Left ventricle myocardium inferior (tissue), 1 donor: ENCODE measurements around the gene ASPDH. TPM values are rescaled to one million over a fixed set of nuclear protein-coding genes. Genes with fewer than 3 reads are reported as not detected.

Source experiments
- DNase-seq: peaks from one replicate; pipeline ENCODE4 v3.0.0-alpha.2; 2020
- H3K27ac ChIP-seq: fragments of 200-600 bp; replicated peaks from 2 replicates; pipeline ENCODE4 v1.8.0; 2021
- H3K27me3 ChIP-seq: fragments of 200-600 bp; 2 replicates; pipeline ENCODE4 v1.8.0; 2021; ENCODE audit warnings: low read depth
- H3K36me3 ChIP-seq: fragments of 200-600 bp; 2 replicates; pipeline ENCODE4 v1.8.0; 2021
- H3K4me1 ChIP-seq: fragments of 200-600 bp; 2 replicates; pipeline ENCODE4 v1.8.0; 2021
- H3K4me3 ChIP-seq: fragments of 200-600 bp; 2 replicates; pipeline ENCODE4 v1.8.0; 2021; ENCODE audit warnings: mild to moderate bottlenecking, moderate library complexity
- H3K9me3 ChIP-seq: fragments of 200-600 bp; replicated peaks from 2 replicates; pipeline ENCODE4 v1.8.0; 2021
- CTCF ChIP-seq: fragments of 200-600 bp; IDR thresholded peaks from 2 replicates; pipeline ENCODE4 v1.8.0; 2021; ENCODE audit warnings: antibody characterized with exemption, mild to moderate bottlenecking, borderline replicate concordance
- intact Hi-C: fragments of 100-400 bp; cut with micrococcal nuclease; formaldehyde crosslinking; loops from one replicate; pipeline ENCODE4 v1.11.0; 2022
- total RNA-seq: library from RNA; stranded (reverse); fragmentation: NEBNext Ultra II Directional; extraction: Animal tissue kit (Norgen Biotek cat#: 25700); gene quantifications from one replicate; pipeline ENCODE4 v1.2.1, GENCODE V29; 2021
- donor health status: DM: no; HTN: yes; CAD: no; lungs with severe emphysema.

ASPDH gene
- total RNA-seq, 1 donor from 2014 or later, result not detected

- intact Hi-C loops, result no loop called here
- H3K27ac ChIP-seq, result no peak overlapping the region
- TF ChIP-seq CTCF, result no peak
- no peaks in the 10 kb centered on the region for H3K4me1 ChIP-seq
- no peaks in the 10 kb centered on the region for H3K9me3 ChIP-seq
- H3K27me3 ChIP-seq, result no peaks in the 10 kb centered on the region
- no peaks in the 10 kb centered on the region for H3K36me3 ChIP-seq
- no peak overlapping the region for H3K4me3 ChIP-seq
- no peak for DNase-seq
Measured at GRCh38 chr19:50516964-50517703, 3.4 kb upstream of the ASPDH start.

GRCh38 chr19:50516456-50516855, 2.7 kb upstream of the ASPDH start:
- Histone ChIP-seq H3K27me3 (no peaks in the 10 kb centered on the region), H3K4me1 (no peaks in the 10 kb centered on the region), H3K9me3 (no peaks in the 10 kb centered on the region), H3K36me3 (no peaks in the 10 kb centered on the region), H3K4me3 (no peak overlapping the region), H3K27ac (no peak overlapping the region)
- TF ChIP-seq CTCF, result no peak
- DNase-seq, result no peak
- intact Hi-C loops, result no loop called here

DNA sequence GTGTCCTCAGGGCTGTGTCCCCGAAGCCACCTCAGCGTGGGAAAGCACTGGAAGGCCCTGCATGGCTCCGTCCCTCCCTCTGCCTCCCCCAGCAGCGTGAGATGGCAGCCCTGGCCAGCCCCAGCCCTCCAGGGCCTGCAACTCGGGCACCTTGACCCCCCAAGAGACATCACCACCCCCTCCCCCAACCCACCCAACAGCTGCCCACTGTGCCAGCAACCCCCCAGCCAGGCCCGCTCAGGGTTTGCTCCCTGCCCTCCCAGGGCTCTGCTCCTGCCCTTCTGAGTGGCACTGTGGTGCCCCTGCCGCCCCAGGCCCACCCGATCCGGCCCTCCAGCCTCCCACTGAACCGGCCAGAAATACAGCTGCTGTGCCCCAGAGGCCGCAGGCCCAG, 1.5 kb upstream of the ASPDH start:
- peaks cover 8% of the 10 kb centered on the region for H3K4me1 ChIP-seq

GRCh38 chr19:50514346-50515167, 844 bp upstream of the ASPDH start:
- no peaks in the 10 kb centered on the region for H3K27me3 ChIP-seq
- peaks cover 13% of the 10 kb centered on the region for H3K4me1 ChIP-seq
- H3K9me3 ChIP-seq, result no peaks in the 10 kb centered on the region
- TF ChIP-seq CTCF, result no peak
- H3K4me3 ChIP-seq, result no peak overlapping the region
- H3K36me3 ChIP-seq, result no peaks in the 10 kb centered on the region
- no peak overlapping the region for H3K27ac ChIP-seq
- no peak for DNase-seq
- intact Hi-C loops, result no loop called here

More for the DNA sequence above, 1.5 kb upstream of the ASPDH start:
- no peaks in the 10 kb centered on the region for H3K36me3 ChIP-seq
- TF ChIP-seq CTCF, result no peak
- H3K4me3 ChIP-seq, result no peak overlapping the region
- intact Hi-C loops, result no loop called here
- H3K9me3 ChIP-seq, result no peaks in the 10 kb centered on the region
- no peak overlapping the region for H3K27ac ChIP-seq
- DNase-seq, result no peak
- no peaks in the 10 kb centered on the region for H3K27me3 ChIP-seq

DNA sequence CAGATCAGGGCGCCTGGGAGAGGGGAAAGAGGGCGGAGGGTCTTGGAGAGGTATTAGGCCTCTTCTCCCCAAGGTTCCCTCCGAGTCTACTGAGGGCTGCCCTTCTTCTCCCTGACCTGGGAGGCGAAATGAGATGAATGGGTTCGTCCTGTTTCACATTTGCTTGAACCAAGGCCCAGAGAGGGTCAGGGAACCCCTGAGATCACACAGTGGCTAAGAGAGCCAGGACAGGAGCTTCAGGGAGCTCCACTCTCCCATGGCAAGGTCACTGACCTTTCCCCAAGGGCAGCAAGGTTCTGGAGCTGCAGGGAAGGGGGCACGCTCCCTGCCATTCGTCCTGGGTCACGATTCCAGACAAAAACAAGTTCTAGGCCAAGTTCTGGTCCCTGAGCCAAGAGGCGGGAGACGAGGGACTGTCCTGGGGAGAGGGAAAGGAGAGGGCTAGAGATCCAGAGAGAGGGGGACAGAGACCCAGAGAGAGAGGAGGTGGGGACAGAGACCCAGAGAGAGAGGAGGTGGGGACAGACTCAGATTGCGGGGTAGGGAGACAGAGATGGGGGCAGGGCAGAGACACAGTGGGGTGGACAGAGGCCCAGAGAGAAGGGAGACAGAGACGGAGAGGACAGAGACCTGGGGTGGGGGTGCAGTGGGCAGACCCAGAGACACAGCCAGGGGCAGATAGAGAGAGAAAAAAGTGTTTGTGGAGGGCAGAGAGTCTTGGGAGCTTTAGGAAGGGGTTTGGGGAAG, 541 bp downstream of the ASPDH start:
- DNase-seq, result no peak
- intact Hi-C loops, result no loop called here
- H3K27me3 ChIP-seq, result no peaks in the 10 kb centered on the region
- no peak overlapping the region for H3K4me3 ChIP-seq
- no peaks in the 10 kb centered on the region for H3K9me3 ChIP-seq
- no peak overlapping the region for H3K27ac ChIP-seq
- no peak for TF ChIP-seq CTCF
- peaks cover 24% of the 10 kb centered on the region for H3K4me1 ChIP-seq
- H3K36me3 ChIP-seq, result no peaks in the 10 kb centered on the region
